ENCODE measurements around the gene ALKBH1.

DNA sequence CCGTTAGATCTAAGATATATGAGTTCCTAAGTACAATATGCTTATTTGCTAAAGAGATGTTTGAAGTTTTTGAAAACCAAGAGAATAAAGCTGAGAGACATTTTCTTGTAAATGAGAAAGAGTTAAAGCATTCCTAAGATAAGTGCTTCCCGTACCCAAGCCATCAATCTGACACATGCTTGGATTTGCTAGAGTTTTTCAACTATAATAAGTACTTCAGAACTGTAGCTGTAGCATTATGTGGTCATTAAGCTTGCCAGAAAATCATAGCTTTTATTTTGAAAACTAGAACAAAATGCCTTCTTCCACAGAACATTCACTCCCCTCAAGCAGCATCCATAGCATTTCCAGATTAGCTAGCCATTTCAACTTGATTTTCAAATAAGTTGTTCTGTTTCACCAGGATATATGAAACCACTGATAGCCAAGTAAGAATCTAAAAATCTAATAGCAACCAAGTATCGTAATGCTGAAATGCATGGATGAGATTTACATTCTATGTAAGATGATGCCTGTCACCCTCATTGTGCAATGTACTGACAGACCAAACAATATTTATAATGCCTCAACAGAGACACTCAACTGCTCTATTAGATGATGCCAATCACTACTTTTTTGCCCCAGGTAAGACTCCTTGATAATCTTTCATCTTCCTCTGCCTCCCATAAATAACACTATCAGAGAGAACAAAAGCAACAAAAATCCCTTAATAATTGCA, 45.1 kb upstream of the ALKBH1 start:
- no peak for TF ChIP-seq MAX (IDR thresholded peaks at IDR 0.05)
- no peak for TF ChIP-seq PREB (CRISPR knock-in tag; IDR thresholded peaks at IDR 0.05)
